SH-SY5Y (cell line): ENCODE results near the gene PLAAT2.

Source experiments
- GATA2 ChIP-seq: IDR thresholded peaks from 2 replicates; pipeline ENCODE4 v1.6.1; 2011; ENCODE audit warnings: mild to moderate bottlenecking, low read depth, low read length
- GATA3 ChIP-seq: IDR thresholded peaks from 2 replicates; pipeline ENCODE4 v1.6.1; 2011; ENCODE audit warnings: low read depth, mild to moderate bottlenecking, low read length, moderate library complexity

DNA sequence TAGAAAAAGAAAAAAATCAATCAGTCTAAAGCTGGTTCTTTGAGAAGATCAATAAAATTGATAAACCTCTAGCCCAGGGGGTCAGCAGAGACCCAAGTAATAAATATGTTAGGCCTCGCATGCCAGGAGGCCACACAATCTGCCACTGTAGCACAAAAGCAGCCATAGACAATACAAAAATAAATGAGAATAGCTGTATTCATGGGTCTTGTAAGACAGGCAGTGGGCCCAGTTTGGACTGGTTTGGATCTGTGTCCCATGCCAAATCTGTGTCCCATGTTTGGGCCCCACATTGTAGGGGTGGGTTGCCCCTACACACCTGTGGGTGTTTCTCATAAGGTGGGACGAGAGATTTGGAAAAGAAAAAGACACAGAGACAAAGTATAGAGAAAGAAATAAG is 33.2 kb downstream of the PLAAT2 start:
- TF ChIP-seq GATA3 = no peak
- TF ChIP-seq GATA2 = no peak
